ENCODE measurements around the gene ANGPTL2. TPM values are rescaled to one million over a fixed set of nuclear protein-coding genes. Genes with fewer than 3 reads are reported as not detected.

The ANGPTL2 gene
- total and polyA plus RNA-seq, 9 of the 15 experiments (the other 6 are each of a cell fraction or from before 2014, with no cell fraction given), result not detected

- TF ChIP-seq MBD1 (CRISPR knock-in tag; IDR thresholded peaks at IDR 0.05) (no peak), HIVEP1 (CRISPR knock-in tag; IDR thresholded peaks at IDR 0.05) (no peak), NFE2 (IDR thresholded peaks at IDR 0.05; ENCODE audit: low read depth) (no peak), PCBP2 (IDR thresholded peaks at IDR 0.05; ENCODE audit: low read depth, low read length, poor library complexity, severe bottlenecking) (no peak), ZNF140 (CRISPR knock-in tag; IDR thresholded peaks at IDR 0.05) (no peak), GTF2A2 (tag; IDR thresholded peaks at IDR 0.05) (no peak), ZNF696 (CRISPR knock-in tag; conservative IDR thresholded peaks at IDR 0.05) (no peak), ZNF24 (IDR thresholded peaks at IDR 0.05) (no peak)
- TF ChIP-seq, protein P1, sequence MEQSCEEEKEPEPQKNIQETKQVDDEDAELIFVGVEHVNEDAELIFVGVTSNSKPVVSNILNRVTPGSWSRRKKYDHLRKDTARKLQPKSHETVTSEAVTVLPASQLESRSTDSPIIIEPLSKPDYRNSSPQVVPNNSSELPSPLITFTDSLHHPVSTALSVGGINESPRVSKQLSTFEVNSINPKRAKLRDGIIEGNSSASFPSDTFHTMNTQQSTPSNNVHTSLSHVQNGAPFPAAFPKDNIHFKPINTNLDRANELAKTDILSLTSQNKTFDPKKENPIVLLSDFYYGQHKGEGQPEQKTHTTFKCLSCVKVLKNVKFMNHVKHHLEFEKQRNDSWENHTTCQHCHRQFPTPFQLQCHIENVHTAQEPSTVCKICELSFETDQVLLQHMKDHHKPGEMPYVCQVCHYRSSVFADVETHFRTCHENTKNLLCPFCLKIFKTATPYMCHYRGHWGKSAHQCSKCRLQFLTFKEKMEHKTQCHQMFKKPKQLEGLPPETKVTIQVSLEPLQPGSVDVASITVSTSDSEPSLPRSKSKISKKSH (CRISPR knock-in tag; IDR thresholded peaks at IDR 0.05), result no peak
- TF ChIP-seq, protein P2, sequence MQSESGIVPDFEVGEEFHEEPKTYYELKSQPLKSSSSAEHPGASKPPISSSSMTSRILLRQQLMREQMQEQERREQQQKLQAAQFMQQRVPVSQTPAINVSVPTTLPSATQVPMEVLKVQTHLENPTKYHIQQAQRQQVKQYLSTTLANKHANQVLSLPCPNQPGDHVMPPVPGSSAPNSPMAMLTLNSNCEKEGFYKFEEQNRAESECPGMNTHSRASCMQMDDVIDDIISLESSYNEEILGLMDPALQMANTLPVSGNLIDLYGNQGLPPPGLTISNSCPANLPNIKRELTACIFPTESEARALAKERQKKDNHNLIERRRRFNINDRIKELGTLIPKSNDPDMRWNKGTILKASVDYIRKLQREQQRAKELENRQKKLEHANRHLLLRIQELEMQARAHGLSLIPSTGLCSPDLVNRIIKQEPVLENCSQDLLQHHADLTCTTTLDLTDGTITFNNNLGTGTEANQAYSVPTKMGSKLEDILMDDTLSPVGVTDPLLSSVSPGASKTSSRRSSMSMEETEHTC (IDR thresholded peaks at IDR 0.05), result no peak
These were observed 54.7 kb downstream of the ANGPTL2 start (continued) for GRCh38 chr9:127067603-127068220.

Measured in K562 (cell line).